GM21447 (cell line): ENCODE results near the gene PRKG2.
"Not testable (repeated sequence)": the region's sequence is repeated elsewhere in the genome, so short reads cannot be mapped to it uniquely, and the experiment has no call there.

Experiments
- ATAC-seq: cut with Tn5 transposase; IDR thresholded peaks from one replicate; pipeline ENCODE4 v1.9.1; 2021; ENCODE audit not compliant: unreplicated experiment

PRKG2 gene

GRCh38 chr4:81164126-81164525 is 50.9 kb downstream of the PRKG2 start:
- ATAC-seq = no peak

GRCh38 chr4:81162752-81163458 is 52.1 kb downstream of the PRKG2 start:
- no peak for ATAC-seq

GRCh38 chr4:81153714-81154323 is 61.2 kb downstream of the PRKG2 start:
- ATAC-seq = not testable (repeated sequence)

- no peak for ATAC-seq
Measured at GRCh38 chr4:81152839-81153713, 61.9 kb downstream of the PRKG2 start.

- no peak for ATAC-seq
Measured at GRCh38 chr4:81149976-81150375, 65.0 kb downstream of the PRKG2 start.

GRCh38 chr4:81148576-81148975 is 66.4 kb downstream of the PRKG2 start:
- no peak for ATAC-seq

GRCh38 chr4:81146466-81146865 is 68.6 kb downstream of the PRKG2 start:
- ATAC-seq = no peak

- ATAC-seq = no peak
Measured at GRCh38 chr4:81143183-81143582, 71.8 kb downstream of the PRKG2 start.

GRCh38 chr4:81142744-81143143 is 72.3 kb downstream of the PRKG2 start:
- ATAC-seq = no peak

GRCh38 chr4:81137894-81138293 is 77.1 kb downstream of the PRKG2 start:
- ATAC-seq = no peak

- no peak for ATAC-seq
Measured at GRCh38 chr4:81137446-81137845, 77.6 kb downstream of the PRKG2 start.

- no peak for ATAC-seq
Measured at GRCh38 chr4:81136161-81136905, 78.7 kb downstream of the PRKG2 start.

GRCh38 chr4:81135501-81135900 is 79.5 kb downstream of the PRKG2 start:
- ATAC-seq = no peak

- no peak for ATAC-seq
Measured at GRCh38 chr4:81131563-81131962, 83.5 kb downstream of the PRKG2 start.

- no peak for ATAC-seq
Measured at GRCh38 chr4:81131066-81131465, 84.0 kb downstream of the PRKG2 start.

GRCh38 chr4:81130569-81130968 is 84.5 kb downstream of the PRKG2 start:
- ATAC-seq = no peak

GRCh38 chr4:81120055-81120454 is 95.0 kb downstream of the PRKG2 start:
- ATAC-seq = no peak

GRCh38 chr4:81118086-81118485 is 96.9 kb downstream of the PRKG2 start:
- no peak for ATAC-seq

- ATAC-seq = no peak
Measured at GRCh38 chr4:81116566-81116965, 98.5 kb downstream of the PRKG2 start.

GRCh38 chr4:81113024-81113423 is 102.0 kb downstream of the PRKG2 start:
- ATAC-seq = no peak

- ATAC-seq = no peak
Measured at GRCh38 chr4:81109356-81109755, 105.7 kb downstream of the PRKG2 start.
